ENCODE results near the gene DHRS7B. TPM values are rescaled to one million over a fixed set of nuclear protein-coding genes. Genes with fewer than 3 reads are reported as not detected.

The DHRS7B gene
- polyA plus RNA-seq, 1 of the 3 experiments (the other 2 are of a cell fraction), result 17.8 TPM

DNA sequence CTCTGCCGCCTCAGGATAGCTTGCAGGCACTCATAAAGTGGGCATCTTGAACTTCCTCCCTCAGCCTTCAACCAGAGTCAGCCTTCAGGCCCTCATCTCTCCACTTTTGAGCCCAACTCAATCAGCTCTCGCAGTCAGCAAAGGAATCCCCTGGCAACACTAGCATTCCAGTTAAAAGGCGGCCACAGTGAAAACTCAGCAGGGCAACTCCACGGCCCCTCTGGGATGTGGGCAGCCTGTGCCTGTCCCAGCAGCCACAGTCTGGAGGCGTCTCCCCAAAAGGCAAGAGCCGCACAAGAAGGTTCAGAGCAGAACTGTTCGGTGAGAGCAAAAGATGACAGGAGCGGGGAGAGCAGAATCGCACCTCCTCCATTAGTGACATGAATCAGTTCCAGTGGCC, 78.2 kb downstream of the DHRS7B start:
- peaks cover 8 to 10% of the 10 kb centered on the region in 2 experiments for H3K36me3 ChIP-seq (replicated peaks in 1 of 2; ENCODE audit: control insufficient read depth in 1 of 2, insufficient read depth in 2 of 2, low read length in 1 of 2)
- H3K79me2 ChIP-seq (ENCODE audit: insufficient read depth), result peaks cover 99% of the 10 kb centered on the region
- no peak overlapping the region for H3K27ac ChIP-seq (ENCODE audit: low read depth in 2 of 2, low read length in 1 of 2)
- H3F3A ChIP-seq (replicated peaks; ENCODE audit: insufficient read depth), result no peaks in the 10 kb centered on the region
- TF ChIP-seq CHD2 (IDR thresholded peaks at IDR 0.05; ENCODE audit: low read length, partially characterized antibody) (no peak), TCF12 (IDR thresholded peaks at IDR 0.05) (no peak), FOSL2 (IDR thresholded peaks at IDR 0.05; ENCODE audit: borderline replicate concordance, low read depth) (no peak), RCOR1 (IDR thresholded peaks at IDR 0.05; ENCODE audit: low read length) (no peak), GABPA (IDR thresholded peaks at IDR 0.05; ENCODE audit: low read depth) (no peak)
- H3K4me3 ChIP-seq (ENCODE audit: low read depth in 2 of 2, low read length in 1 of 2), result no peak overlapping the region
- H3K4me1 ChIP-seq (ENCODE audit: control insufficient read depth in 1 of 2, insufficient read depth in 2 of 2, low read depth in 1 of 2, low read length in 1 of 2), result peaks cover 0 to 19% of the 10 kb centered on the region in 2 experiments; a peak in 1 of 4 replicates
- CTCF ChIA-PET, result interaction anchor here (0.8 to 1.3 kb wide), 2 partner anchors 76 to 77 kb away, joined by 3 read pairs; no protein-coding TSS in a partner anchor
- 93% methylated on average over 7 of the region's 9 CpGs for WGBS (ENCODE audit: low lambda C conversion rate)
- no peaks in the 10 kb centered on the region for H3K9me3 ChIP-seq
- DNase-seq, result no peak
- H3K27me3 ChIP-seq (ENCODE audit: insufficient read depth), result no peaks in the 10 kb centered on the region
- H2AFZ ChIP-seq (ENCODE audit: low read depth), result no peak overlapping the region
- H3K4me2 ChIP-seq, result no peak overlapping the region
- no peak overlapping the region for H3K9ac ChIP-seq
- POLR2A ChIA-PET, result no interaction called here
- peaks cover 87% of the 10 kb centered on the region for H4K20me1 ChIP-seq (ENCODE audit: insufficient read depth)
- H3K9me2 ChIP-seq, result no peaks in the 10 kb centered on the region

DNA sequence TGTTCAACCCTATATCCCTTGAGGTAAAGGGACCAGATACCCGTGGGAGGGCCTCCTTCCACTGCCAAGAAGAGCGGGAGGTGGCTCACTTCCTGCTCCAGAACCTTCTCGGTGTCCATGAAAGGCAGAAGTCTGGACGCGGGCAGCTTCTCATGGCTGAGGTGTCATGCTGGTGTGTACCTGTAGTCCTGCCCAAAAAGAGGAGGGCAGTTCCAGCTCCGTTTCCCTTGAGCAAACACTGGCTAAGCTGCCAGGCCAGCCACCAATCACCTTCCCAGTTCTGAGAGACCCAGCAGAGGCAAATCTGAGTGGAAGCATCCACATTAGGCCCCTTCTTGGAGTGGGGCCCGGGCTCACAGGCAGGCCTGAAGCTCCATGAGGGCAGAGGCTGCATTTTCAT, 81.6 kb downstream of the DHRS7B start:
- Histone ChIP-seq H3K27me3 (ENCODE audit: insufficient read depth) (no peaks in the 10 kb centered on the region), H3K79me2 (ENCODE audit: insufficient read depth) (peaks cover 100% of the 10 kb centered on the region), H3K36me3 (replicated peaks in 1 of 2; ENCODE audit: control insufficient read depth in 1 of 2, insufficient read depth in 2 of 2, low read length in 1 of 2) (peaks cover 20 to 23% of the 10 kb centered on the region in 2 experiments), H3K27ac (ENCODE audit: low read depth in 2 of 2, low read length in 1 of 2) (no peak overlapping the region), H2AFZ (ENCODE audit: low read depth) (no peak overlapping the region), H3K4me3 (ENCODE audit: low read depth in 2 of 2, low read length in 1 of 2) (no peak overlapping the region), H3K4me2 (no peak overlapping the region), H3K9me3 (no peaks in the 10 kb centered on the region), H3K4me1 (ENCODE audit: control insufficient read depth in 1 of 2, insufficient read depth in 2 of 2, low read depth in 1 of 2, low read length in 1 of 2) (peaks cover 10 to 19% of the 10 kb centered on the region in 2 experiments; a peak in 2 of 4 replicates), H4K20me1 (ENCODE audit: insufficient read depth) (peaks cover 88% of the 10 kb centered on the region), H3K9me2 (no peaks in the 10 kb centered on the region), H3K9ac (no peak overlapping the region), H3F3A (replicated peaks; ENCODE audit: insufficient read depth) (no peaks in the 10 kb centered on the region)
- POLR2A ChIA-PET, result no interaction called here
- CTCF ChIA-PET, result no interaction called here
- no peak for DNase-seq
- TF ChIP-seq, protein P1, sequence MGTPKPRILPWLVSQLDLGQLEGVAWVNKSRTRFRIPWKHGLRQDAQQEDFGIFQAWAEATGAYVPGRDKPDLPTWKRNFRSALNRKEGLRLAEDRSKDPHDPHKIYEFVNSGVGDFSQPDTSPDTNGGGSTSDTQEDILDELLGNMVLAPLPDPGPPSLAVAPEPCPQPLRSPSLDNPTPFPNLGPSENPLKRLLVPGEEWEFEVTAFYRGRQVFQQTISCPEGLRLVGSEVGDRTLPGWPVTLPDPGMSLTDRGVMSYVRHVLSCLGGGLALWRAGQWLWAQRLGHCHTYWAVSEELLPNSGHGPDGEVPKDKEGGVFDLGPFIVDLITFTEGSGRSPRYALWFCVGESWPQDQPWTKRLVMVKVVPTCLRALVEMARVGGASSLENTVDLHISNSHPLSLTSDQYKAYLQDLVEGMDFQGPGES (IDR thresholded peaks at IDR 0.05; ENCODE audit: low read depth, low read length), result no peak
- TF ChIP-seq, protein P2, sequence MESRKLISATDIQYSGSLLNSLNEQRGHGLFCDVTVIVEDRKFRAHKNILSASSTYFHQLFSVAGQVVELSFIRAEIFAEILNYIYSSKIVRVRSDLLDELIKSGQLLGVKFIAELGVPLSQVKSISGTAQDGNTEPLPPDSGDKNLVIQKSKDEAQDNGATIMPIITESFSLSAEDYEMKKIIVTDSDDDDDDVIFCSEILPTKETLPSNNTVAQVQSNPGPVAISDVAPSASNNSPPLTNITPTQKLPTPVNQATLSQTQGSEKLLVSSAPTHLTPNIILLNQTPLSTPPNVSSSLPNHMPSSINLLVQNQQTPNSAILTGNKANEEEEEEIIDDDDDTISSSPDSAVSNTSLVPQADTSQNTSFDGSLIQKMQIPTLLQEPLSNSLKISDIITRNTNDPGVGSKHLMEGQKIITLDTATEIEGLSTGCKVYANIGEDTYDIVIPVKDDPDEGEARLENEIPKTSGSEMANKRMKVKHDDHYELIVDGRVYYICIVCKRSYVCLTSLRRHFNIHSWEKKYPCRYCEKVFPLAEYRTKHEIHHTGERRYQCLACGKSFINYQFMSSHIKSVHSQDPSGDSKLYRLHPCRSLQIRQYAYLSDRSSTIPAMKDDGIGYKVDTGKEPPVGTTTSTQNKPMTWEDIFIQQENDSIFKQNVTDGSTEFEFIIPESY (IDR thresholded peaks at IDR 0.05; ENCODE audit: borderline replicate concordance, low read depth), result no peak
- TF ChIP-seq YY1 (IDR thresholded peaks at IDR 0.05; ENCODE audit: low read depth) (no peak), MXI1 (IDR thresholded peaks at IDR 0.05; ENCODE audit: low read depth, low read length) (no peak)
- TF ChIP-seq, protein P3, sequence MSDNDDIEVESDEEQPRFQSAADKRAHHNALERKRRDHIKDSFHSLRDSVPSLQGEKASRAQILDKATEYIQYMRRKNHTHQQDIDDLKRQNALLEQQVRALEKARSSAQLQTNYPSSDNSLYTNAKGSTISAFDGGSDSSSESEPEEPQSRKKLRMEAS (IDR thresholded peaks at IDR 0.05; ENCODE audit: low read depth), result no peak
- TF ChIP-seq, protein P4, sequence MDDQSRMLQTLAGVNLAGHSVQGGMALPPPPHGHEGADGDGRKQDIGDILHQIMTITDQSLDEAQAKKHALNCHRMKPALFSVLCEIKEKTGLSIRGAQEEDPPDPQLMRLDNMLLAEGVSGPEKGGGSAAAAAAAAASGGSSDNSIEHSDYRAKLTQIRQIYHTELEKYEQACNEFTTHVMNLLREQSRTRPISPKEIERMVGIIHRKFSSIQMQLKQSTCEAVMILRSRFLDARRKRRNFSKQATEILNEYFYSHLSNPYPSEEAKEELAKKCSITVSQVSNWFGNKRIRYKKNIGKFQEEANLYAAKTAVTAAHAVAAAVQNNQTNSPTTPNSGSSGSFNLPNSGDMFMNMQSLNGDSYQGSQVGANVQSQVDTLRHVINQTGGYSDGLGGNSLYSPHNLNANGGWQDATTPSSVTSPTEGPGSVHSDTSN (IDR thresholded peaks at IDR 0.05), result no peak
- 96% methylated on average over 4 of the region's 7 CpGs for WGBS (ENCODE audit: low lambda C conversion rate)

Measured in SK-N-SH (cell line).